D721Med (cell line): ENCODE measurements around the gene ARF4.

Experiments used
- DNase-seq: peaks from one replicate; pipeline ENCODE4 v3.0.0; 2011; ENCODE audit warnings: low spot score; ENCODE audit not compliant: insufficient read length
- FAIRE-seq: peaks from 2 replicates; lab custom pipeline; 2011; peaks lifted over from hg19 to GRCh38; lab: Jason Lieb, UNC
- TF ChIP-seq, protein P1 (sequence below): IDR thresholded peaks from 2 replicates; pipeline ENCODE4 v1.5.1; 2012; ENCODE audit warnings: mild to moderate bottlenecking, control low read depth; ENCODE audit not compliant: insufficient read depth; ENCODE audit errors: missing control alignments

The ARF4 gene

DNA sequence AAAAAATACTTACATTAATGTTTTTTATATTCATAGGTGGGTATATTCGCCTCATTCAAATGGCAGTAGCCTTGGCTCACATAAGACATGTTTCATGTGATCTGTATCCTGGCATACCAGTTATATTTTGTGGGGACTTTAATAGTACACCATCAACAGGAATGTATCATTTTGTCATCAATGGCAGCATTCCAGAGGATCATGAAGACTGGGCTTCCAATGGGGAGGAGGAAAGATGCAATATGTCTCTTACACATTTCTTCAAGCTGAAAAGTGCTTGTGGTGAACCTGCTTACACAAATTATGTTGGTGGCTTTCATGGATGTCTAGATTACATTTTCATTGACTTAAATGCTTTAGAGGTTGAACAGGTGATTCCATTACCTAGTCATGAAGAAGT is 37.6 kb downstream of the ARF4 start:
- TF ChIP-seq, protein P1, sequence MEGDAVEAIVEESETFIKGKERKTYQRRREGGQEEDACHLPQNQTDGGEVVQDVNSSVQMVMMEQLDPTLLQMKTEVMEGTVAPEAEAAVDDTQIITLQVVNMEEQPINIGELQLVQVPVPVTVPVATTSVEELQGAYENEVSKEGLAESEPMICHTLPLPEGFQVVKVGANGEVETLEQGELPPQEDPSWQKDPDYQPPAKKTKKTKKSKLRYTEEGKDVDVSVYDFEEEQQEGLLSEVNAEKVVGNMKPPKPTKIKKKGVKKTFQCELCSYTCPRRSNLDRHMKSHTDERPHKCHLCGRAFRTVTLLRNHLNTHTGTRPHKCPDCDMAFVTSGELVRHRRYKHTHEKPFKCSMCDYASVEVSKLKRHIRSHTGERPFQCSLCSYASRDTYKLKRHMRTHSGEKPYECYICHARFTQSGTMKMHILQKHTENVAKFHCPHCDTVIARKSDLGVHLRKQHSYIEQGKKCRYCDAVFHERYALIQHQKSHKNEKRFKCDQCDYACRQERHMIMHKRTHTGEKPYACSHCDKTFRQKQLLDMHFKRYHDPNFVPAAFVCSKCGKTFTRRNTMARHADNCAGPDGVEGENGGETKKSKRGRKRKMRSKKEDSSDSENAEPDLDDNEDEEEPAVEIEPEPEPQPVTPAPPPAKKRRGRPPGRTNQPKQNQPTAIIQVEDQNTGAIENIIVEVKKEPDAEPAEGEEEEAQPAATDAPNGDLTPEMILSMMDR: no peak
- DNase-seq: no peak
- no peak for FAIRE-seq

DNA sequence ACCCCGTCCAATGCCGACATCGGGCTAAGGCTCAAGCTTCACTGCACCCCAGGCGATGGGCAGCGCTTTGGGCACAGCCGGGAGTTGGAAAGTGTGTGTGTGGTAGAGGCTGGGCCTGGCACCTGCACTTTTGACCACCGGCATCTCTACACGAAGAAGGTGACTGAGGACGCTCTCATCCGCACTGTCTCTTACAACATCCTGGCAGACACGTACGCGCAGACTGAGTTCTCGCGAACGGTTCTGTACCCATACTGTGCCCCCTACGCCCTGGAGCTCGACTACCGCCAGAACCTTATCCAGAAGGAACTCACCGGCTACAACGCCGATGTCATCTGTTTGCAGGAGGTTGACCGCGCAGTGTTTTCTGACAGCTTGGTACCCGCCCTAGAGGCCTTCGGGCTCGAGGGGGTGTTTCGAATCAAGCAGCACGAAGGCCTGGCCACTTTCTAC is 40.0 kb downstream of the ARF4 start:
- DNase-seq: peak; percentile 25
- no peak for FAIRE-seq
- TF ChIP-seq, protein P1: no peak

DNA sequence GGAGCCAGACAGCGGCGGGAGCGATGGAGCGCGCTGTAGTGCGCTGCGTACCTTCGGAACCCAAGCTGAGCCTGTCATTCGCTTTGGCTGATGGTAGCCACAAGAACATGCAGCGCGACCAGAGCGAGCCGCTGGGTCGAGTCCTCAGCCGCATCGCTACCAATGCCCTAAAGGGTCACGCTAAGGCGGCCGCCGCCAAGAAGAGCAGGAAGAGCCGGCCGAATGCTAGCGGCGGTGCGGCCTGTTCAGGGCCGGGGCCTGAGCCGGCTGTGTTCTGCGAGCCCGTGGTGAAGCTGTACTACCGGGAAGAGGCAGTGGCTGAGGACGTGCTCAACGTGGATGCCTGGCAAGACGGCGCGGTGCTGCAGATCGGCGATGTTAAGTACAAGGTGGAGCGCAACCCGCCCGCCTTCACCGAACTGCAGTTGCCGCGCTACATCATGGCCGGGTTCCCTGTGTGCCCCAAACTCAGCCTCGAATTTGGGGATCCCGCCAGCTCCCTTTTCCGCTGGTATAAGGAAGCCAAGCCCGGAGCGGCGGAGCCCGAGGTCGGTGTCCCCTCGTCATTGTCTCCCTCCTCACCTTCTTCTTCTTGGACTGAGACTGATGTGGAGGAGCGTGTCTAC is 40.6 kb downstream of the ARF4 start:
- TF ChIP-seq, protein P1: no peak
- peak; percentile 20 for DNase-seq
- no peak for FAIRE-seq

DNA sequence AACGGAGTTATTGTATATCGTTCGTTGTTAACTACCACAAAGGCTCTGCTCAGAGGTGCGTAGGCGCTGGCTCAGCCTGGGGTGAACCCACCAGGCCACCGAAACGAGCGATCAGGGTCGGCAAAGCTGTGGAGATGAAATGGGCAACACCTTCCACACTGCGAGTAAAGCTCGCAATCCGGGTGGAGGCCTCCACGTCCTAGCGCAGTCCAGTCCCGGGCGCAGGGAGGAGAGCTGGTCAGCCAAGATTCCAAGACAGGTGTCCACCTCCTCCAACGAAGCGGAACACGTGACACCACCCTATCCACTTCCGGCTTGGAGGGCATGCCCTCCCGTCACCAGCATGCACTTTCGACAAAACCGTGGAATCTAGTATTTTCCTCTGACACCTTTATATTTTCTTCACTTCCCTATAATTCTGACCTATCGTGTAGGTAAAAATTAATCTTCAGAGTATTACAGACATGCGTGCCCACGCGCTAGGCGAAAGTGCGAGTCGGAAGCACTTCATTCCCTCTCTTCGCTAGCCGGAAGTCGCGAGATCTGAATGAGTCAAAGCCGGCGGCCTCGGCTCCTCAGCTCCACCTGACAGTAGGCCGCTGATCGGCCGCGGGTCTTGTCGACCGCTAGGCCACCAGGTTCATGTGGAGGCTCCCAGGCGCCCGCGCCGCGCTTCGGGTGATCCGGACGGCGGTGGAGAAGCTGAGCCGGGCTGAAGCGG is 41.2 kb downstream of the ARF4 start, which contains the start of gene PDE12:
TSS of gene PDE12 (plus strand) at position 537 of the 721 bp plus-strand sequence. CDS start at position 643, 106 bp downstream.
- no peak for FAIRE-seq
- TF ChIP-seq, protein P1: no peak

DNA sequence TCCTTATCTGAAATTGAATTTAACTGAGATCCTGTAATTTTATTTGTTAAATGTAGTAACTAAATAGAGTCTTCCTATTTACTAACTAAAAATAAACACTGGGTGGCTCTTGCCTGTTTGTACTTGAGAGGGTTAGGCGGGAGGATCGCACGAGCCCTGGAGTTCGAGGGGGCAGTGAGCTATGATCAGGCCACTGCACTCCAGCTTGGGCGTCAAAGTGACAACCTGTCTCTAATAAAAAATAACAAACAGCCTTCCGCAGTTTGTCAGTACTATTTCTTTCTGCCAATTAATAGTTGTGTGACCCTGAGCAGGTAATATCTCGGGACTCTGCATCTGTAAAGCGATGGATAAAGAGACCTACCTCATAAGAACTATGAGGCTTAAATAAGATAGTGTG is 41.8 kb downstream of the ARF4 start:
- TF ChIP-seq, protein P1: no peak
- DNase-seq (no peak), FAIRE-seq (no peak)

More for the DNA sequence above, 41.2 kb downstream of the ARF4 start, which contains the start of gene PDE12:
- peak; percentile 71 for DNase-seq

DNA sequence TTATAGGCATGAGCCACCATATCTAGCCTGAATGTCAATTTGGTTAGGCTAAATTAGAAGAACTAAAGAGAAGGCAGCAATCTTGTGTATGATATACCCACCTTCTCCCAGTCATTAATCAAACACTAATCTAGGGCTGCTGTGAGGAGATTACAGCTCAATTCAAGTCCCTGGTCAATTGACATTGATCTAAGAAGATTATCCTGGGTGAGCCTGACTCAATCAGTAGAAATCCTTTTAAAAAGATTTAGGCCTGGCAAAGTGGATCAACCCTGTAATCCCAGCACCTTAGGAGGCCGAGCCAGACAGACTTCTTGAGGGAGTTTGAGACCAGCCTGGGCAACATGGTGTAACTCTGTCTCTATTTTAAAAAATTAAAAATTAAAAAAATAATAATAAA is 50.5 kb downstream of the ARF4 start:
- DNase-seq: peak; percentile 59
- TF ChIP-seq, protein P1: no peak

More for the DNA sequence above, 50.5 kb downstream of the ARF4 start:
- peak; percentile 97 for FAIRE-seq
